Skeletal muscle satellite cell (primary cell): Measurements from ENCODE around the gene DGKI.

ENCODE experiments used
- H3K27me3 ChIP-seq: 2 replicates; pipeline ENCODE4 v1.7.0; 2013; ENCODE audit warnings: low read length; ENCODE audit not compliant: control insufficient read depth, insufficient read depth
- H3K36me3 ChIP-seq: 2 replicates; pipeline ENCODE4 v1.7.0; 2013; ENCODE audit warnings: mild to moderate bottlenecking, control low read depth, low read length; ENCODE audit not compliant: insufficient read depth
- H3K4me1 ChIP-seq: 2 replicates; pipeline ENCODE4 v1.7.0; 2013; ENCODE audit warnings: low read length; ENCODE audit not compliant: control insufficient read depth, insufficient read depth
- H3K4me2 ChIP-seq: 2 replicates; pipeline ENCODE4 v1.7.0; 2013; ENCODE audit warnings: mild to moderate bottlenecking, low read length
- H3K4me3 ChIP-seq: 2 replicates; pipeline ENCODE4 v1.7.0; 2013; ENCODE audit warnings: low read length
- H3K9ac ChIP-seq: 2 replicates; pipeline ENCODE4 v1.7.0; 2013; ENCODE audit warnings: mild to moderate bottlenecking, low read depth, low read length, moderate library complexity
- H3K9me3 ChIP-seq: replicated peaks from 2 replicates; pipeline ENCODE4 v1.7.0; 2013; ENCODE audit warnings: mild to moderate bottlenecking, control low read depth, low read length

DGKI gene

GRCh38 chr7:137388916-137389315 is 457.9 kb downstream of the DGKI start:
- Histone ChIP-seq H3K27me3 (no peaks in the 10 kb centered on the region), H3K36me3 (peaks cover 22% of the 10 kb centered on the region), H3K9me3 (no peaks in the 10 kb centered on the region), H3K4me2 (no peak overlapping the region), H3K4me3 (no peak overlapping the region), H3K4me1 (no peaks in the 10 kb centered on the region), H3K9ac (no peak overlapping the region)

GRCh38 chr7:137386966-137387365 is 459.8 kb downstream of the DGKI start:
- no peaks in the 10 kb centered on the region for H3K4me1 ChIP-seq
- H3K36me3 ChIP-seq = peaks cover 19% of the 10 kb centered on the region
- H3K9ac ChIP-seq = no peak overlapping the region
- no peak overlapping the region for H3K4me3 ChIP-seq
- H3K27me3 ChIP-seq = no peaks in the 10 kb centered on the region
- no peaks in the 10 kb centered on the region for H3K9me3 ChIP-seq
- no peak overlapping the region for H3K4me2 ChIP-seq

- Histone ChIP-seq H3K27me3 (no peaks in the 10 kb centered on the region), H3K4me1 (no peaks in the 10 kb centered on the region), H3K9ac (no peak overlapping the region), H3K4me3 (no peak overlapping the region), H3K36me3 (no peaks in the 10 kb centered on the region), H3K4me2 (no peak overlapping the region), H3K9me3 (no peaks in the 10 kb centered on the region)
Observed at GRCh38 chr7:137381045-137381444, 465.7 kb downstream of the DGKI start.

- no peak overlapping the region for H3K4me3 ChIP-seq
- H3K4me1 ChIP-seq = no peaks in the 10 kb centered on the region
- no peaks in the 10 kb centered on the region for H3K36me3 ChIP-seq
- no peak overlapping the region for H3K9ac ChIP-seq
- H3K4me2 ChIP-seq = no peak overlapping the region
- H3K27me3 ChIP-seq = no peaks in the 10 kb centered on the region
- H3K9me3 ChIP-seq = no peaks in the 10 kb centered on the region
Observed at GRCh38 chr7:137373507-137373906, 473.3 kb downstream of the DGKI start.

GRCh38 chr7:137371616-137372015 is 475.2 kb downstream of the DGKI start:
- H3K36me3 ChIP-seq = no peaks in the 10 kb centered on the region
- no peak overlapping the region for H3K4me3 ChIP-seq
- H3K9me3 ChIP-seq = no peaks in the 10 kb centered on the region
- H3K4me1 ChIP-seq = no peaks in the 10 kb centered on the region
- H3K4me2 ChIP-seq = no peak overlapping the region
- H3K27me3 ChIP-seq = no peaks in the 10 kb centered on the region
- H3K9ac ChIP-seq = no peak overlapping the region

GRCh38 chr7:137366995-137367394 is 479.8 kb downstream of the DGKI start:
- Histone ChIP-seq H3K36me3 (no peaks in the 10 kb centered on the region), H3K4me2 (no peak overlapping the region), H3K9me3 (no peaks in the 10 kb centered on the region), H3K4me3 (no peak overlapping the region), H3K9ac (no peak overlapping the region), H3K27me3 (no peaks in the 10 kb centered on the region), H3K4me1 (no peaks in the 10 kb centered on the region)

GRCh38 chr7:137363683-137364082 is 483.1 kb downstream of the DGKI start:
- Histone ChIP-seq H3K27me3 (no peaks in the 10 kb centered on the region), H3K4me2 (no peak overlapping the region), H3K4me1 (no peaks in the 10 kb centered on the region), H3K9me3 (peaks cover 15% of the 10 kb centered on the region), H3K9ac (no peak overlapping the region), H3K36me3 (no peaks in the 10 kb centered on the region), H3K4me3 (no peak overlapping the region)

GRCh38 chr7:137360087-137360679 is 486.6 kb downstream of the DGKI start:
- Histone ChIP-seq H3K4me1 (no peaks in the 10 kb centered on the region), H3K4me2 (no peak overlapping the region), H3K27me3 (no peaks in the 10 kb centered on the region), H3K9me3 (peaks cover 15% of the 10 kb centered on the region), H3K4me3 (no peak overlapping the region), H3K36me3 (no peaks in the 10 kb centered on the region), H3K9ac (no peak overlapping the region)

- no peaks in the 10 kb centered on the region for H3K36me3 ChIP-seq
- no peaks in the 10 kb centered on the region for H3K4me1 ChIP-seq
- H3K9me3 ChIP-seq = peaks cover 5% of the 10 kb centered on the region
- no peak overlapping the region for H3K4me2 ChIP-seq
- H3K4me3 ChIP-seq = no peak overlapping the region
- H3K9ac ChIP-seq = no peak overlapping the region
- no peaks in the 10 kb centered on the region for H3K27me3 ChIP-seq
Observed at GRCh38 chr7:137354961-137355360, 491.8 kb downstream of the DGKI start.

- H3K36me3 ChIP-seq = no peaks in the 10 kb centered on the region
- H3K4me3 ChIP-seq = no peak overlapping the region
- no peaks in the 10 kb centered on the region for H3K27me3 ChIP-seq
Observed at GRCh38 chr7:137354396-137354795, 492.4 kb downstream of the DGKI start.

GRCh38 chr7:137351941-137352340 is 494.8 kb downstream of the DGKI start:
- Histone ChIP-seq H3K4me2 (no peak overlapping the region), H3K36me3 (no peaks in the 10 kb centered on the region), H3K4me1 (no peaks in the 10 kb centered on the region), H3K9me3 (no peaks in the 10 kb centered on the region), H3K4me3 (no peak overlapping the region), H3K27me3 (no peaks in the 10 kb centered on the region), H3K9ac (no peak overlapping the region)

More at GRCh38 chr7:137354396-137354795, 492.4 kb downstream of the DGKI start:
- H3K4me1 ChIP-seq = no peaks in the 10 kb centered on the region
- no peak overlapping the region for H3K4me2 ChIP-seq
- no peak overlapping the region for H3K9ac ChIP-seq
- peaks cover under 1% of the 10 kb centered on the region for H3K9me3 ChIP-seq

- no peak overlapping the region for H3K4me3 ChIP-seq
- H3K9me3 ChIP-seq = no peaks in the 10 kb centered on the region
- H3K4me2 ChIP-seq = no peak overlapping the region
- H3K9ac ChIP-seq = no peak overlapping the region
- H3K36me3 ChIP-seq = no peaks in the 10 kb centered on the region
- peaks cover 4% of the 10 kb centered on the region for H3K4me1 ChIP-seq
- no peaks in the 10 kb centered on the region for H3K27me3 ChIP-seq
Observed at GRCh38 chr7:137345799-137346449, 500.9 kb downstream of the DGKI start.
